Effector memory CD8-positive, alpha-beta T cell (primary cell): ENCODE results near the gene CDK5.
A peak's percentile ranks its signal among the peaks of the same experiment; 100 is the strongest.

Source experiments
- ATAC-seq: fragments of 150-1000 bp; cut with Tn5 transposase; replicated peaks from 2 replicates; pipeline ENCODE4 v1.10.0; 2021; ENCODE audit warnings: mild to moderate bottlenecking, moderate library complexity
- DNase-seq, 3 experiments: peaks; one replicate each; pipeline ENCODE4 v3.0.0; 2021
- H3K27ac Mint-ChIP-seq, 2 donors: one replicate each; pipeline ENCODE4 v1.8.0; 2022; ENCODE audit warnings: mild to moderate bottlenecking in 2 of 2, mixed read lengths in 2 of 2, moderate library complexity in 2 of 2
- H3K27me3 Mint-ChIP-seq, 2 donors: one replicate each; pipeline ENCODE4 v1.8.0; 2022; ENCODE audit warnings: mixed read lengths in 2 of 2
- H3K36me3 Mint-ChIP-seq: one replicate; pipeline ENCODE4 v1.8.0; 2022; ENCODE audit warnings: mild to moderate bottlenecking, moderate library complexity, mixed read lengths; ENCODE audit not compliant: insufficient read depth
- H3K4me1 Mint-ChIP-seq, 2 donors: one replicate each; pipeline ENCODE4 v1.8.0; 2022; ENCODE audit warnings: low read depth in 2 of 2, mixed read lengths in 2 of 2
- H3K4me3 Mint-ChIP-seq, 2 donors: one replicate each; pipeline ENCODE4 v1.8.0; 2022; ENCODE audit warnings: mild to moderate bottlenecking in 2 of 2, mixed read lengths in 2 of 2, moderate library complexity in 2 of 2
- H3K9me3 Mint-ChIP-seq, 2 donors: one replicate each; pipeline ENCODE4 v1.8.0; 2022; ENCODE audit warnings: mixed read lengths in 2 of 2

Gene CDK5

DNA sequence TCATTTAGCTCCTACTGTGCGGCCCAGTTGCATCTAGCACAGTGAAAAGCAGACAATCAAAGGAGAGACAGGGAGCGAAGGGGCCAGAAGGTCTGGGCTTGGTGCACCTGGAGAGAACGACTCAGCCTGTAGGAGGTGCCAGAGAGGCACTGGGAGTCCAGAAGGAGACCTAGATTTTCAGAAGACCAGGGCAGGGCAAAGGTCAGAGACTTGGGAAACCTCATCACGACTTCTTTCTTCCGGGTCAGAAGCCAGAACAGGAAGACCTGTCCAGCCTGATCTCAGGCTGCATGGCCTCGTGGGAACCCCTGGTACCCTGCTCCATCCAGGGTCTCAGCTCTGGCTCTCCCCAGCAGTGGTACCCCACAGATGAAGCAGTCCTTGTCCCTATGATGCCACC lies 33.7 kb upstream of the CDK5 start:
- Mint-ChIP-seq H3K27me3 (no peaks in the 10 kb centered on the region), H3K27ac (no peak overlapping the region)
- DNase-seq, result no peak

DNA sequence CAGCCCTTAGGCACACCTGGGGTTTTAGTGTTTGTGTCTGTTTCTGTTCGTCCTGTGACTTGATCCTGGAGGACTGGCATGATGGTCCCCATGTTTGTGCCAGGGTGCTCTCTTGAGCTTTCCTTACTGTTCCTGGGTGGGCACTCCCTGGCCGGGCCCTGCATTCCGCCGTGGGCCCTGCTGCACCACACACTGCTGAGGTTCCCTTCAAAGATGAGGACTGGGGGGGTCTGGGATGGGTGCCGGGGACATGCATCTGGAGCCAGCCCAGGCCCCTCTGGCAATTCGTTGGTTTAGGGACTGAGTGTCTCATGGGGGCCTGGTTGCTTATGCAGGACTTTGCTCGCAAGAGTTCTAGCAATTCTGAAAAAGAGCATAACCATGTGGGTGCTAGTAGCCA lies 33.3 kb upstream of the CDK5 start:
- DNase-seq, result no peak
- Mint-ChIP-seq H3K4me3 (no peak overlapping the region), H3K36me3 (peaks cover 8% of the 10 kb centered on the region), H3K9me3 (no peaks in the 10 kb centered on the region), H3K4me1 (peaks cover 6 to 16% of the 10 kb centered on the region in 2 donors), H3K27ac (no peak overlapping the region), H3K27me3 (no peaks in the 10 kb centered on the region)
- ATAC-seq, result no peak

More for the DNA sequence above, 33.7 kb upstream of the CDK5 start:
- Mint-ChIP-seq H3K4me3 (no peak overlapping the region), H3K4me1 (peaks cover 6 to 16% of the 10 kb centered on the region in 2 donors), H3K36me3 (peaks cover 8% of the 10 kb centered on the region), H3K9me3 (no peaks in the 10 kb centered on the region)
- ATAC-seq, result no peak

DNA sequence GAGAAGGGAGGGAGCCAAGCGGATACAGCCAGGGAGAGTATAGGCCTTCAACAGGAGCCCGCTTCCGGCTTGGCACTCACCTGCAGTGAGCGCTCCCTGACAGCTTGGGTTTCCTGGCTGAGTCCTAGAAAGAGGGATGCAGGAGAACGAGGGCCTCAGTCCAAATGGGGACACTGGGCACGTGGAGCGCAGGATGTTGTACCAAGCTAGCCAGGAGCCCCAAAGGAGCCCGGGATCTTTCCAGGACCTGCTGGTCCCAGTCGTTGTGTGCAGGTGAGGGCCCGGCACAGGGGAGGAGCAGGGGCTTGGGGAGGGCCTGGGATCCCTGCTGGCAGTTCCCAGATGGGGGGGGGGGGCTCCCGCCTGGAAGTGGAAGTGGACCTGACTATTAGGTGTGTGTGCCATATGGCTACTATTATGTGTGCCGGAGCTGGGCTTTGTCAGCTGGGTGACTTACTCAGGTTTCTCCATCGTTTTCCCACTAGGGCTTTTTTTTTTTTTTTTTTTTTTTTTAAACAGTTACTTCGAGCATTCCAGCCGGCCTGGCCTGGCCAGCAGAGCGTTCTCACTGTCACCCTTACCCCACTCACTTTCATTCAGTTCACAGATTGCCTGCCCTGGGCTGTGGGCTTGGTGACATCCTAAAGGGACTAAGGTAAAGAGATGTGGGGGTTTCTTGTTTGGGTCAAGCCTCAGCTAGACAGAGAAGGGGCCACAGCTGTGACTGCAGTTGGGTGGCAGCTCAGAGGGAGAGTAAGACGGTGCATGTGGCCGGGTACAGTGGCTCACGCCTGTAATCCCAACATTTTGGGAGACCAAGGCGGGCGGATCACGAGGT lies 32.4 kb upstream of the CDK5 start:
- peaks cover 0 to 5% of the 10 kb centered on the region in 2 donors for H3K27me3 Mint-ChIP-seq
- peaks cover 8% of the 10 kb centered on the region for H3K36me3 Mint-ChIP-seq
- no peak overlapping the region for H3K4me3 Mint-ChIP-seq
- H3K27ac Mint-ChIP-seq, result no peak overlapping the region
- no peak for ATAC-seq
- H3K4me1 Mint-ChIP-seq, result peaks cover 15 to 24% of the 10 kb centered on the region in 2 donors
- no peaks in the 10 kb centered on the region for H3K9me3 Mint-ChIP-seq
- no peak for DNase-seq

DNA sequence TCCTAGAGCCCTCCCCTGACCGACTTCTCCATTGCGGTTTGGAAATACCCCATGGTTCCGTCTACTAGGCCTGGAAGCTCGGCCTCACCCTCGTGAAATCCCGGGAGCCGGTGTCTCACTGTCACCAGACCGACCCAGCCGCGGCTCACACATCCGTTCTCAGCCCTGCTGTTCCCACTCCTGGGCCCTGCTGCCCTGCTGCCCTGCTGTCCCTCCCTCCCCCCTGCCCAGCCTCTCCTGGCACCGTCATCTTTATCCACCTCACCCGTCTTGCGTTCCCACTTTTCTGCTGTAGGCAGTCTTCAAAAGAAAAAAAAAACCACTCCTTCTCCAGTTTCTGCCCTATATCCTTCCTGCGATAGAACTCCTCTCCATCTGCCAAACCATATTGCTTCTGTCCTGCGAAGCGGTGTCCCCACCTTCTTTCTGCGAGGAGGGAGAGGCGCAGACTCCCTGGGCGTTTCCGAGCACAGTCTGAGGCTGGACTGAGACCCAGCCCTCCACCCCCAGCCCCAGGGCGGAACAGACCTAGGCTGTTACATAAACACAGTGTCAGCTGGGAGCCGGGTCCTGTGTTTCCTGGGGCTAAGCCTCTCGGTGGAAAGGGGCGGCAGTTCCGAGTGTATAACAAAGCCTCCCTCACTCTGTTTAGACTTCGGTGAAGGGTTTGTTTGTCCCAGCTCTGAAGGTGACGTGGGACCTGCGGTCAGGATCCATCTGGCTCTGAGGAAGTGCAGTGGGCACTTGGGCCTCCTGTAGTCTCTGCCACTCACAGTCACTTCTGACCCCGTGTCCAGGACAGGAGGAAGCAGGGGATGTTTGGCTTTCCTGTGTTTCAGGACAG lies 31.4 kb upstream of the CDK5 start:
- DNase-seq, result no peak
- Mint-ChIP-seq H3K4me1 (peaks cover 20 to 28% of the 10 kb centered on the region in 2 donors), H3K27me3 (peaks cover 0 to 9% of the 10 kb centered on the region in 2 donors), H3K4me3 (peak overlapping the region; percentile 33 to 54), H3K36me3 (peaks cover 5% of the 10 kb centered on the region), H3K27ac (peak overlapping the region in 1 of 2 donors; percentile 30), H3K9me3 (no peaks in the 10 kb centered on the region)
- ATAC-seq, result no peak

DNA sequence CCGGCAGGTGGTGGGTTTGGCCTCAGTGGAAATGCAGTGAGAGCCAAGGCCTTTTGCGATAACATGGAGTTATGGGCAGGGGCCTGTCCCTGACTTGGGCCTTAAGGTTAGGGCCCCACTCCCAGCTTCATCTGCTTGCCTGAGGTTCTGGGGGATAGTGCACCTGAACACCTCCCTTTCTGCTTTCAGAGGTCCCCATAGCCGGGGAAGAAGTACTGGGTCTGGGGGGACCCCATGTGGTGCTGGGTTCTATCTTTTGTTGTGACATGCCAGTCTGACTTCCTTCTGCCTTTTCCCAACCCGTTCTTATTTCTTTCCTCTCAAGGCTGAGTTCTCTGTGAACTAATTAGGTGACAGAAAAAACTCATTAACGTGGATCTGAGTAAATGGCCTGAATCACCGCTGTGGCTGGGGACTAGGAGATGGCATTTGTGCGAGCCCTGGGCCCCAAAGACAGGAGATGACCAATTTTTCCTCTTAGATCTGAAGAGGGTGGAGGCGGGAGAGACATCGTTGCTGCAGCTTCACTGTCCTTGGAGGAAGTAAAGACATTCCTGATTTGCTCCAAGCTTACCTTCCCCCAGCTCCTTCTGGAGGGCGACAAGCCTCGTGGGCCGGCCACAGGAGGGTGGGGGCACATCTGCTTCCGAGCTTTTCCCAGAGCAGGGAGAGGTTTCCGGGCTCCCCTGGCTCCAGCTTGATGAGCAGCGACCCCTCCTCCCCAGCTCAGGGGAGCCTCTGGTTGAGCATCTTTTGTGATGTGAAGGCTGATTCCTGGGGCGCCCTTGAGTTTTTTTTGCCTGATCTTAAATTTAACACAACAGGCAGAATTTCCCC lies 30.5 kb upstream of the CDK5 start:
- Mint-ChIP-seq H3K27me3 (peaks cover 0 to 9% of the 10 kb centered on the region in 2 donors), H3K36me3 (peaks cover 5% of the 10 kb centered on the region), H3K4me3 (peak overlapping the region; percentile 54 to 83), H3K4me1 (peaks cover 20 to 31% of the 10 kb centered on the region in 2 donors), H3K27ac (peak overlapping the region in 1 of 2 donors; percentile 72), H3K9me3 (no peaks in the 10 kb centered on the region)
- ATAC-seq (no peak), DNase-seq (no peak)

DNA sequence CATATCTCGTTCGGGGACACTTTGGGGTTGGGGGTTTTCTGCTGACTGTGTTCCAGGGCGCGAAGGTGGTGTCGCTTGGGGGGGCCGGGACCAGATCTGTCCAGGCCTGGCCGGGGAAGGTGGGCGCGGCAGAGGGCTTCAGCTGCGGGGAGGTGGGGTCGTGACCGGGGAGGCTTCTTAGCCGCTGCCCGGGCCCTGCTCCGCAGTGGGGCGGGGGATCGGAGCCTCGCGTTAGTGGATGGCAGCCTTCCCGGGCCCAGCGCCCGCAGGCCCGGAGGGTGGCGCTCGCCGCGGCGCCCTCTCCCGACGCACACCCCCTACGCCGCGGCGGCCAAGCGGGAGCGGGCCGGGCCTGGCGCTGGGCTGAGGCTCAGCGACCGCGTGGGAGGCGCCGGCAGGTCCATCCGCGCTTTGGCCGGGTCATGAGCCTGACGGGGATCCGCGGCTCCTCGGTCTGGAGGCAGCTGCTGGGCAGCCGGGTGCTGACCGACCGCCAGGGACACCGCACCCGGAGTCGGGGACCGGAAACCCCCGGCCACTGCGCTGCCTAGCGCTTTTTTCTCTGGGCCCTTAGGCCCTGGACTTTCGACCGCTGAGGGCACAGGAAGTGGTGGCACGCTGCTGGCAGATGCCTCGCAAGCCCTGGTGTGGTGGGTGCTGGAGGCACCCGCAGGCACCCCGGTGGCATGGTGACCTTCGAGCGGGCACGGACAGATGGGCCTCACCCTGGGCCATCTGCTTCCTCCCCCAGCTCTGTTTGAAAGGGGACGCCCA lies 29.7 kb upstream of the CDK5 start:
- DNase-seq (peak in 1 of 3 experiments; percentile 30), ATAC-seq (peak; percentile 15)
- Mint-ChIP-seq H3K4me3 (peak overlapping the region; percentile 77 to 83), H3K27me3 (peaks cover 0 to 9% of the 10 kb centered on the region in 2 donors), H3K36me3 (peaks cover 11% of the 10 kb centered on the region), H3K4me1 (peaks cover 27 to 37% of the 10 kb centered on the region in 2 donors), H3K27ac (peak overlapping the region; percentile 22 to 72), H3K9me3 (no peaks in the 10 kb centered on the region)

DNA sequence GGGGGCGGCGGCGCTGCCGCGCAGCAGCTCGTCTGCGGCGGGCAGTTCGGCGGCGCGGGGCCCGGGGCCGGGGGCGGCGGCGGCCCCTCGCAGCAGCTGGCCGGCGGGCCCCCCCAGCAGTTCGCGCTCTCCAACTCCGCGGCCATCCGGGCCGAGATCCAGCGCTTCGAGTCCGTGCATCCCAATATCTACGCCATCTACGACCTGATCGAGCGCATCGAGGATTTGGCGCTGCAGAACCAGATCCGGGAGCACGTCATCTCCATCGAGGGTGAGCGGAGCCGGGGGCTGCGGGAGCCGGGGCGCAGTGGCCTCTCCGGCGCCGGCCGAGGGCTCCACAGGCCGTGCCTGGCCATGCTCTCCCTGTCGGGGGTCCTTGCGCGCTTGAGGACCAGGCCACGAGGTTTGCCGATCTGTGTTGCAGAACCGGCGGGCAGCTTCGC lies 29.1 kb upstream of the CDK5 start:
- H3K9me3 Mint-ChIP-seq, result no peaks in the 10 kb centered on the region
- no peak for DNase-seq

DNA sequence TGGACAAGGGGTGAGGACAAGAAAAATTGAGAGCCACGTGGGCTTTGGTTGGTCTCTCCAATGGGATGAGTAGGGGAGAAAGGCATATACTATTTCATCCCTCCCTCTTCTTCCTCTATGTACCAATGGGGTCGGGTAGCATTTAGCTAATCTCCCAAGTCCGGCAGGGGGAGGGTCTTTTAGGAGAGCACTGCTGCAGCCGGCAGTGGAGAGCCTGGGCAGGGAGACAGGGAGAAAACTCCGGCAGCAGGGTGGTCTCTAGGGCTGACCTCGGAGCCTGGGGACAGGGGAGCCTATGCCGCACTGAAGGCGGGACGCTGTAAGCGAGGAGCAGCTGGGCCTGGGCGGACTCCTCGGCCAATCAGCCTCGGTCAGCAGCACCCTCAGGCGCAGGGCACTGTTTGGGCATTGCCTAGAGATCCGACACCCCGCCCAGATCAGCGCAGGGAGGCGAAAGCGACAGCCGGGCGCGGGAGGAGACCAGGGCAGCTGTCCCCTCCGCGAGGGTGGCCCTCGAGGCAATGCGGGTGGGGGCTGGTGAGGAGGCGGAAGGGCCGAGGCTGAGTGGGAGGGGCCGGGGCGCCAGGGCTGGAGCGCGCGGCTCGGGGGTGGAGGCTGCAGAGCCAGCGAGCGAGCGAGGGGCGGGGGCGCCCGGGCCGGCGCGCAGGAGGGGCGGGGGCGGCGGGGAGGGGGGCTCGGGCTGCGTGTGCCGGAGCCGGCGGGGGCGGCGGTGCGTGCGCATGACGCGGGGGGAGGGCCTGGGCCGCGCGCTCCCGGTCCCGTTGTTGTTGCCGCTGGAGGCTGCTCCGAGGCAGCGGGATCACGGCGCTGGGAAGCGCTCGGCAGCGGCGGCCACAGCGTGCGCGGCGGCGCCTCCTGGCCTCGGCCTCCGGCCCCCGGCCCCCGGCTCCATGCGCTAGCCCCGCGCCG lies 28.3 kb upstream of the CDK5 start, which contains the start of gene AGAP3:
Gene AGAP3, plus strand, starts transcription at position 785 of the 930 bp plus-strand sequence. CDS start 267 bp downstream, outside the sequence.
- DNase-seq (peak in 1 of 3 experiments; percentile 25), ATAC-seq (peak; percentile 1)
- Mint-ChIP-seq H3K27me3 (peaks cover 0 to 9% of the 10 kb centered on the region in 2 donors), H3K27ac (peak within 1 kb of the TSS; percentile 84 to 96), H3K36me3 (peaks cover 11% of the 10 kb centered on the region), H3K9me3 (no peaks in the 10 kb centered on the region), H3K4me1 (peaks cover 27 to 35% of the 10 kb centered on the region in 2 donors), H3K4me3 (peak within 1 kb of the TSS; percentile 94 to 95)

More for the DNA sequence above, 29.1 kb upstream of the CDK5 start:
- H3K4me3 Mint-ChIP-seq, result peak overlapping the region; percentile 77 to 83
- peaks cover 0 to 9% of the 10 kb centered on the region in 2 donors for H3K27me3 Mint-ChIP-seq
- peaks cover 11% of the 10 kb centered on the region for H3K36me3 Mint-ChIP-seq
- peak overlapping the region in 1 of 2 donors; percentile 22 for H3K27ac Mint-ChIP-seq
- H3K4me1 Mint-ChIP-seq, result peaks cover 27 to 37% of the 10 kb centered on the region in 2 donors
- ATAC-seq, result no peak

DNA sequence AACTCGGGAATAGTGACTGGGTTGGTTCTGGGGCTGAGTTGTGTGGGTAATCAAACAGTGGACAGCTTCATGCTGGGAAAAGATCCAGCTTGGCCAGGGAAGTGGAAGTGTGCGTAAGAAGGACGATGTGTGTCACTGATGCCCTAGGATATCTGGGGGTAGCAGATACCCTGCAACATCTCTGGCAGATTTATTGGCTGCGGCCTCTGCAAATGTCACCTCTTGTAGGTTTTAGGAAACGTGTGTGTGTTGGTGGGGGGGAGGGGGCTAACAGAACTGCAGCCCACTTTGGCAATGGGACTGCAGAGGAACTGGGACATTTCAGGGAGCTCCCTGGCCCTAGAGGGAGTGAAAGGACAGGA lies 27.6 kb upstream of the CDK5 start:
- H3K36me3 Mint-ChIP-seq, result peaks cover 11% of the 10 kb centered on the region
- ATAC-seq (no peak), DNase-seq (no peak)
- H3K27me3 Mint-ChIP-seq, result peaks cover 0 to 9% of the 10 kb centered on the region in 2 donors
- H3K27ac Mint-ChIP-seq, result peak overlapping the region; percentile 84 to 96
- peaks cover 27 to 35% of the 10 kb centered on the region in 2 donors for H3K4me1 Mint-ChIP-seq
- no peaks in the 10 kb centered on the region for H3K9me3 Mint-ChIP-seq
- peak overlapping the region; percentile 94 to 95 for H3K4me3 Mint-ChIP-seq

DNA sequence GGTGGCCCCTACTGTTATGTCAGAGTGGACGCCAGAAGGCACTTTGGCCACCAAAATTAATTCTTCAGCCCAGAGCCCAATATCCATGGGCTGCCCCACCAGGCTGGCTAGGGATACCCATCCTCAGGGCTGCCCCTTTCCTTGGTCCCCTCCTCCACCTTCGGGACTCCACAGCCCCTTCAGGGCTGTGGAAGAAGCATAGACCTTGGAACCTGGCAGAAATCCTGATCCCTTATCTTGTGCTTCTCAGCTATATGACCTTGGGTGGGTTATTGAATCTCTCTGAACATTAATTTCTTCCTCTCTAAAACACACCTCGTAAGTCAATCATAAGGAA lies 26.1 kb upstream of the CDK5 start:
- H3K4me3 Mint-ChIP-seq, result peak overlapping the region; percentile 94 to 95
- peaks cover 11% of the 10 kb centered on the region for H3K36me3 Mint-ChIP-seq
- H3K9me3 Mint-ChIP-seq, result no peaks in the 10 kb centered on the region
- H3K27ac Mint-ChIP-seq, result peak overlapping the region; percentile 92 to 96
- ATAC-seq, result no peak
- H3K27me3 Mint-ChIP-seq, result peaks cover 0 to 9% of the 10 kb centered on the region in 2 donors
- peaks cover 29 to 33% of the 10 kb centered on the region in 2 donors for H3K4me1 Mint-ChIP-seq
- no peak for DNase-seq

DNA sequence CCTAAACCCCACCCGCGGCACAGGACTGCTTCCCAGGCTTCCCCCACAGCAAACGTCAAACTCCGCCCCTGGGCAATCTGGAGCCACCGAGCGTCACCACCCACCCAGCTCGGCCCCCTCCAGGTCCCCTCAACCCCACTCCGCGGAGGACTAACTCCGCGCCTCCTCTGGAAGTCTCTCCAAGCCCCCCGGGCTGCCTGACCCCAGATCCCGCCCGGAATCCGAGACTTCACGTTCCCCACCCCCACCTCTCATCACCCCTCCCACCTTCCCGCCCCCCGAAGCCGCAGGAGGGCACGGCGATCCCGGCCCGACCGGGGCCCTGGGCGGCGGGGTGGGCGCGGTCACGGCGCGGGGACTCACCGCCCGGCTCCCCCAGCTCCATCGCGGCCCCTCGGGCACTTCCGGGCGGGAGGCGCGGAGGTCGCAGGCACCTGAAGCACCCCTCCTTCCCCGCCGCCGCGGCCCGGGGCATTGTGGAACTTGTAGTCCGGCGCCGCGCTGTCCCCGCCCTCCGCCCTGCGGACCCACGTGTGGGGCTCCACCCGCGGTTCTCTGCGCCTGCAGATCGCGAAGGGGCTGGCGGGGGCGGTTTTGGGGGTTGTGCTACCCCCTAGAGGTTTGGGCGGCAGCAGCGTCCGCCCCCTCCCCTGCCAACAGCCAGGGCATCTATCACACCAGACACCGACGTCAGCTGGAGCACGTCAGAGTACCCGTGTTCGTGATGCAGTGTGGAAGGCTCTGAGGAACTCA lies 25.6 kb upstream of the CDK5 start, which contains the start of gene TMUB1:
Gene TMUB1, minus strand, starts transcription at position 423 of the 753 bp plus-strand sequence. CDS start 930 bp downstream, outside the sequence.
- peaks cover 0 to 9% of the 10 kb centered on the region in 2 donors for H3K27me3 Mint-ChIP-seq
- DNase-seq, result peak; percentile 82 to 89 (median 87)
- H3K9me3 Mint-ChIP-seq, result no peaks in the 10 kb centered on the region
- H3K27ac Mint-ChIP-seq, result peak within 1 kb of the TSS; percentile 92 to 96
- peak; percentile 67 for ATAC-seq
- H3K36me3 Mint-ChIP-seq, result peaks cover 12% of the 10 kb centered on the region
- peaks cover 30 to 35% of the 10 kb centered on the region in 2 donors for H3K4me1 Mint-ChIP-seq
- peak within 1 kb of the TSS; percentile 94 to 95 for H3K4me3 Mint-ChIP-seq
